H9 (cell line): ENCODE measurements around the gene PPP4R3C. TPM values are rescaled to one million over a fixed set of nuclear protein-coding genes. Genes with fewer than 3 reads are reported as not detected.

Source experiments
- DNase-seq: peaks from one replicate; pipeline ENCODE4 v3.0.0-alpha.2; 2017
- H2AFZ ChIP-seq: one replicate; pipeline ENCODE4 v1.6.1; 2013; ENCODE audit warnings: mild to moderate bottlenecking, low read length, control low read depth, moderate library complexity
- H2AK5ac ChIP-seq: 2 replicates; pipeline ENCODE4 v1.6.1; 2013; ENCODE audit warnings: low read length, control low read depth, mixed read lengths; ENCODE audit not compliant: insufficient read length
- H2BK120ac ChIP-seq: one replicate; pipeline ENCODE4 v1.6.1; 2013; ENCODE audit warnings: low read depth, mild to moderate bottlenecking, low read length, control low read depth, inconsistent platforms; ENCODE audit not compliant: poor library complexity, severe bottlenecking
- H2BK12ac ChIP-seq: 2 replicates; pipeline ENCODE4 v1.6.1; 2013; ENCODE audit warnings: low read length, control low read depth, mixed read lengths, low read depth; ENCODE audit not compliant: insufficient read length
- H2BK15ac ChIP-seq: 2 replicates; pipeline ENCODE4 v1.6.1; 2013; ENCODE audit warnings: low read depth, low read length, control low read depth
- H2BK20ac ChIP-seq: one replicate; pipeline ENCODE4 v1.6.1; 2013; ENCODE audit warnings: low read depth, mild to moderate bottlenecking, low read length, control low read depth, inconsistent platforms; ENCODE audit not compliant: poor library complexity, severe bottlenecking
- H2BK5ac ChIP-seq: 2 replicates; pipeline ENCODE4 v1.6.1; 2013; ENCODE audit warnings: low read length, control low read depth, mixed read lengths; ENCODE audit not compliant: insufficient read length
- H3K14ac ChIP-seq: 2 replicates; pipeline ENCODE4 v1.6.1; 2013; ENCODE audit warnings: low read length, control low read depth; ENCODE audit not compliant: insufficient read depth
- H3K18ac ChIP-seq: 2 replicates; pipeline ENCODE4 v1.6.1; 2013; ENCODE audit warnings: low read depth, mild to moderate bottlenecking, mixed read lengths, low read length, control low read depth; ENCODE audit not compliant: insufficient read length
- H3K23ac ChIP-seq: 2 replicates; pipeline ENCODE4 v1.6.1; 2013; ENCODE audit warnings: low read length, control low read depth, mixed read lengths, low read depth; ENCODE audit not compliant: insufficient read length
- H3K23me2 ChIP-seq: 2 replicates; pipeline ENCODE4 v1.6.1; 2013; ENCODE audit warnings: low read depth, mild to moderate bottlenecking, mixed read lengths, low read length, control low read depth; ENCODE audit not compliant: insufficient read length, poor library complexity, severe bottlenecking
- H3K27ac ChIP-seq: 2 replicates; pipeline ENCODE4 v1.5.1; 2013; ENCODE audit warnings: low read length, control low read depth, mixed read lengths, low read depth; ENCODE audit not compliant: insufficient read length
- H3K27me3 ChIP-seq: 2 replicates; pipeline ENCODE4 v1.6.1; 2013; ENCODE audit warnings: low read length, control low read depth, inconsistent platforms; ENCODE audit not compliant: insufficient read depth
- H3K4ac ChIP-seq: 2 replicates; pipeline ENCODE4 v1.6.1; 2013; ENCODE audit warnings: low read depth, mild to moderate bottlenecking, control low read depth, inconsistent platforms, low read length, moderate library complexity
- H3K4me1 ChIP-seq: 2 replicates; pipeline ENCODE4 v1.6.1; 2013; ENCODE audit warnings: low read length, control low read depth, inconsistent platforms; ENCODE audit not compliant: insufficient read depth
- H3K4me2 ChIP-seq: 2 replicates; pipeline ENCODE4 v1.6.1; 2013; ENCODE audit warnings: low read length, control low read depth, mixed read lengths; ENCODE audit not compliant: insufficient read length, insufficient read depth
- H3K56ac ChIP-seq: 2 replicates; pipeline ENCODE4 v1.6.1; 2013; ENCODE audit warnings: low read depth, mild to moderate bottlenecking, mixed read lengths, low read length, control low read depth; ENCODE audit not compliant: insufficient read length
- H3K79me1 ChIP-seq: 2 replicates; pipeline ENCODE4 v1.6.1; 2013; ENCODE audit warnings: low read depth, mild to moderate bottlenecking, moderate library complexity, low read length, control low read depth, inconsistent platforms; ENCODE audit not compliant: insufficient read depth, poor library complexity, severe bottlenecking
- H3K79me2 ChIP-seq: 2 replicates; pipeline ENCODE4 v1.6.1; 2013; ENCODE audit warnings: low read length, control low read depth, inconsistent platforms; ENCODE audit not compliant: insufficient read depth
- H3K9ac ChIP-seq: 2 replicates; pipeline ENCODE4 v1.6.1; 2013; ENCODE audit warnings: low read length, control low read depth, mixed read lengths; ENCODE audit not compliant: insufficient read length; ENCODE audit errors: extremely low read depth
- H3K9me3 ChIP-seq: one replicate; pipeline ENCODE4 v1.6.1; 2013; ENCODE audit warnings: low read depth, low read length, inconsistent platforms; ENCODE audit not compliant: control insufficient read depth
- H3T11ph ChIP-seq: one replicate; pipeline ENCODE4 v1.6.1; 2013; ENCODE audit warnings: mild to moderate bottlenecking, low read length, control low read depth, inconsistent platforms
- H4K20me1 ChIP-seq: one replicate; pipeline ENCODE4 v1.6.1; 2013; ENCODE audit not compliant: control insufficient read depth, insufficient read length, insufficient read depth
- H4K5ac ChIP-seq: 2 replicates; pipeline ENCODE4 v1.6.1; 2013; ENCODE audit warnings: low read depth, mild to moderate bottlenecking, mixed read lengths, low read length, control low read depth; ENCODE audit not compliant: insufficient read length
- H4K8ac ChIP-seq: replicated peaks from 2 replicates; pipeline ENCODE4 v1.6.1; 2013; ENCODE audit warnings: low read length, control low read depth, mixed read lengths, low read depth; ENCODE audit not compliant: insufficient read length
- H4K91ac ChIP-seq: 2 replicates; pipeline ENCODE4 v1.6.1; 2013; ENCODE audit warnings: low read depth, mild to moderate bottlenecking, moderate library complexity, mixed read lengths, low read length, control low read depth; ENCODE audit not compliant: insufficient read length
- H3K27ac Mint-ChIP-seq, 3 experiments: 2 replicates in 2 of 3; 3 replicates in 1 of 3; pipeline ENCODE4 v1.8.0; 2020 to 2021; ENCODE audit warnings: mixed read lengths in 3 of 3, mild to moderate bottlenecking in 1 of 3, moderate library complexity in 1 of 3
- H3K27me3 Mint-ChIP-seq: 2 replicates; pipeline ENCODE4 v1.8.0; 2021; ENCODE audit warnings: low read depth, mild to moderate bottlenecking, moderate library complexity, mixed read lengths
- H3K36me3 Mint-ChIP-seq, 3 experiments: 2 replicates in 2 of 3; 3 replicates in 1 of 3; pipeline ENCODE4 v1.8.0; 2020 to 2021; ENCODE audit warnings: low read depth in 3 of 3, mixed read lengths in 3 of 3; ENCODE audit not compliant: insufficient read depth in 1 of 3
- H3K4me1 Mint-ChIP-seq, 2 experiments: 2 replicates each; pipeline ENCODE4 v1.8.0; 2020; ENCODE audit warnings: mixed read lengths in 2 of 2
- H3K4me3 Mint-ChIP-seq, 2 experiments: 2 replicates in 1 of 2; 3 replicates in 1 of 2; pipeline ENCODE4 v1.8.0; 2020 to 2021; ENCODE audit warnings: mild to moderate bottlenecking in 2 of 2, mixed read lengths in 2 of 2, moderate library complexity in 1 of 2
- H3K9me3 Mint-ChIP-seq, 2 experiments: 2 replicates in 1 of 2; 3 replicates in 1 of 2; pipeline ENCODE4 v1.8.0; 2020; ENCODE audit warnings: mild to moderate bottlenecking in 2 of 2, mixed read lengths in 2 of 2, moderate library complexity in 1 of 2
- CTCF ChIP-seq: fragments of 200-600 bp; sonication (generic); conservative IDR thresholded peaks from 3 replicates; pipeline ENCODE4 v1.8.0; 2021; ENCODE audit warnings: antibody characterized with exemption, mild to moderate bottlenecking
- WGBS: extraction: QIAGEN DNeasy Blood & Tissue Kit; methylation state at CpG from one replicate; pipeline ENCODE4 v1.1.7; 2013; ENCODE audit warnings: missing lambda C conversion rate, low lambda C conversion rate, mixed read lengths; ENCODE audit not compliant: insufficient read length; ENCODE audit errors: extremely low coverage; 5-methylcytosine and 5-hydroxymethylcytosine counted together
- total RNA-seq: library from RNA; stranded (reverse); gene quantifications from 2 replicates; pipeline ENCODE4 v1.2.1, GENCODE V29; 2021

Gene PPP4R3C
- total RNA-seq, 1 experiment from 2014 or later, result not detected

DNA sequence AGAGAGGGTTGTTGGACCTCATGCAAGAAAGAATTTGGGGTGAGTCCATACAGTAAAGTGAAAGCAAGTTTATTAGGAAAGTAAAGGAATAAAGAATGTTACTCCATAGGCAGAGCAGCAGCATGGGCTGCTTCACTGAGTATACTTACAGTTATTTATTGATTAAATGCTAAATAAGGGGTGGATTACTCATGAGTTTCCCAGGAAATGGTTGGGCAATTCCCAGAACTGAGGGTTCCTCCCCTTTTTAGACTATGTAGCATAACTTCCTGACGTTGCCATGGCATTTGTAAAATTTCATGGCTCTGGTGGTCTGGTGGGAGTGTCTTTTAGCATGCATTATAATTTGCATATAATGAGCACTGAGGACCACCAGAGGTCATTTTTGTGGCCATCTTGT lies 16.7 kb downstream of the PPP4R3C start:
- Histone ChIP-seq H3K27ac (no peak overlapping the region), H3K56ac (no peak overlapping the region), H4K91ac (no peak overlapping the region), H3K9ac (no peak overlapping the region), H3K79me2 (no peaks in the 10 kb centered on the region), H3K18ac (no peak overlapping the region), H2BK120ac (no peak overlapping the region), H2AK5ac (no peak overlapping the region), H4K8ac (no peak overlapping the region), H3K4me1 (no peaks in the 10 kb centered on the region), H2BK20ac (no peak overlapping the region), H3K9me3 (peaks cover 15% of the 10 kb centered on the region), H3K4ac (no peak overlapping the region), H2BK12ac (no peak overlapping the region), H3K14ac (no peak overlapping the region), H3K27me3 (no peaks in the 10 kb centered on the region), H3K4me2 (no peak overlapping the region), H2BK5ac (no peak overlapping the region), H4K5ac (no peak overlapping the region), H2BK15ac (no peak overlapping the region), H3K79me1 (no peaks in the 10 kb centered on the region), H3K23me2 (no peaks in the 10 kb centered on the region), H4K20me1 (no peaks in the 10 kb centered on the region), H2AFZ (no peak overlapping the region), H3K23ac (no peak overlapping the region), H3T11ph (no peak overlapping the region)
- Mint-ChIP-seq H3K27me3 (no peaks in the 10 kb centered on the region; the same call in 1 of the 2 replicates), H3K4me1 (no peaks in the 10 kb centered on the region), H3K27ac (no peak overlapping the region), H3K4me3 (no peak overlapping the region), H3K9me3 (peaks cover 58 to 61% of the 10 kb centered on the region in 2 experiments), H3K36me3 (peaks cover 7 to 13% (median 9%) of the 10 kb centered on the region in 3 experiments; a peak in 4 of 7 replicates)
- no CpG with 5 or more reads among the region's 1 CpG for WGBS
- no peak for DNase-seq
- no peak for TF ChIP-seq CTCF
